GM12801 (cell line): ENCODE results near the gene CDCP1.

ENCODE experiments used
- TF ChIP-seq, protein P1 (sequence below): IDR thresholded peaks from one replicate; pipeline ENCODE4 v1.5.1; 2011; ENCODE audit warnings: control low read depth; ENCODE audit not compliant: insufficient read length; ENCODE audit errors: extremely low read depth

The CDCP1 gene

DNA sequence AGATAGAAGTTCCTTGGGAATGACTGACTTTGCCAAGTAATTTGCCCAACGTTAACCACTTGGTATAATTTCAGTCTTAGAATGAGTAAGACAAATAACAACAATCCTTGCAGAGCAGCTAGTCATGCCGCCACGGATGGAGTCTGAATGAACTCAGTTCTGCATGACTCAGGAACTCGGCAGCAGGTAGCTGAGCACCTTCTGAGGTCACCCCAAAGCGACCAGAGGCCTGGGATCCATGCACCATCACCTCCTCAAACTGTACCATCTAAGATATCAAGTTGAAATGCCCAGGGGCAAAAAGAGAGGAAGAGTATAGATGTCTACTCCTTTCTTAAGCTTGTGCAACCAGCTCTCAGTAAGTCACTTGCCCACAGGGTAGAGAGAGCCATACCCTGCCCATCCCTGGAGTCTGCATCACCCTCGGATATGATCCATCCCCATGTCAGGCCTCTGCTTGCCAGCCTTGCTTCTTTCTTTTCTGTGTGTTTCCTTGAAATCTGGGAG is 8.5 kb upstream of the CDCP1 start:
- TF ChIP-seq, protein P1, sequence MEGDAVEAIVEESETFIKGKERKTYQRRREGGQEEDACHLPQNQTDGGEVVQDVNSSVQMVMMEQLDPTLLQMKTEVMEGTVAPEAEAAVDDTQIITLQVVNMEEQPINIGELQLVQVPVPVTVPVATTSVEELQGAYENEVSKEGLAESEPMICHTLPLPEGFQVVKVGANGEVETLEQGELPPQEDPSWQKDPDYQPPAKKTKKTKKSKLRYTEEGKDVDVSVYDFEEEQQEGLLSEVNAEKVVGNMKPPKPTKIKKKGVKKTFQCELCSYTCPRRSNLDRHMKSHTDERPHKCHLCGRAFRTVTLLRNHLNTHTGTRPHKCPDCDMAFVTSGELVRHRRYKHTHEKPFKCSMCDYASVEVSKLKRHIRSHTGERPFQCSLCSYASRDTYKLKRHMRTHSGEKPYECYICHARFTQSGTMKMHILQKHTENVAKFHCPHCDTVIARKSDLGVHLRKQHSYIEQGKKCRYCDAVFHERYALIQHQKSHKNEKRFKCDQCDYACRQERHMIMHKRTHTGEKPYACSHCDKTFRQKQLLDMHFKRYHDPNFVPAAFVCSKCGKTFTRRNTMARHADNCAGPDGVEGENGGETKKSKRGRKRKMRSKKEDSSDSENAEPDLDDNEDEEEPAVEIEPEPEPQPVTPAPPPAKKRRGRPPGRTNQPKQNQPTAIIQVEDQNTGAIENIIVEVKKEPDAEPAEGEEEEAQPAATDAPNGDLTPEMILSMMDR = no peak

DNA sequence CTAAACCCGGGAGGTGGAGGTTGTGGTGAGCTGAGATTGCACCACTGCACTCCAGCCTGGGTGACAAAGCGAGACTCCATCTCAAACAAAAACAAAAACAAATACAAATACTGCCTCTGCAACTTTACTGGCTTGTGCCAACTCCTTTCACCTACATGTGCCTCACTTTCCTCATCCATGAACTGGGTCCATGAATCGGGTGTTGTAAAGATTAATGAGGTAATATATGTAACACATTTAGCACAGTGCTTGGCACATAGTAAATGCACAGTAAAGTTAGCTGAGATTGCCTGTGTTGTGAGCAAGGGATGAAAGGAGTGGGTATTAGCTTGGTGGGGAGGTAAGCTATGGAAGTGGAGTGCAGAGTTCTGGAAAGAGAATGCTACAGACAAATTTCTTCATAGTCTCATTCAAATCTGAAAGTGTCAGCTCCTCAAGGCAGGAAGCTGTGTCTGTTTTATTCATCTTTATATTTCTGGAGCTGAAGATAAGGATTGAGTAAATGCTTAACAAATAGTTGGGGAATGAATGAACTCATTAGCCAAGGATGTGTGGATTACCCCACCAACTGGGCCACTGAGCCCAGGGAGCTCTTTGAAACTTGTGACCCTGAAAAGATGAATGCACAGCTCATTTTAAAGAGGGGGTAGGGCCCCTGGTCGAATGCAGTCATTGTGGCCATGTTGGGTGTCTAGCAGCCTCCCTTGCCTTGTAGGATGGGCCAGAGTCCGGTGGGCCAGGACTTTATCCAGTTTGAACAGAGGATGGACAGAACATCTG is 7.7 kb upstream of the CDCP1 start:
- TF ChIP-seq, protein P1 = no peak

DNA sequence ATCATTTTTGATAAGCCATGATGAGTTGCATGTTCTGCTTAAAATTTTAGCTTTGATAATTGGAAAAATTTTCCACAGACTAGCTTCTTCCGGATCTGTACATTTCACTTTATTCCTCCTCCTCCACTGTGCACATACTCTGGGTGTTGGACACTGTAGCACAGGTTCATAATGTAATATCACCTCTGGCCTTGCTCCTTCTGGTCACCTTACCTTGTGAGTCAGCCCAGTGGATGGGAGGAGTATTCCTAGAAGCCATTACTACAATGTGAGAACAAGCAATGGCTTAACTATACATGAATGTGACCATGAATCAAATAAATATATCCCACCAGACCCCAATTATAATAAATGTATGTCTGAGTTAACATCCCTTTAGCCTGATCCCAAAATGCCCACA is 6.1 kb upstream of the CDCP1 start:
- TF ChIP-seq, protein P1 = no peak

DNA sequence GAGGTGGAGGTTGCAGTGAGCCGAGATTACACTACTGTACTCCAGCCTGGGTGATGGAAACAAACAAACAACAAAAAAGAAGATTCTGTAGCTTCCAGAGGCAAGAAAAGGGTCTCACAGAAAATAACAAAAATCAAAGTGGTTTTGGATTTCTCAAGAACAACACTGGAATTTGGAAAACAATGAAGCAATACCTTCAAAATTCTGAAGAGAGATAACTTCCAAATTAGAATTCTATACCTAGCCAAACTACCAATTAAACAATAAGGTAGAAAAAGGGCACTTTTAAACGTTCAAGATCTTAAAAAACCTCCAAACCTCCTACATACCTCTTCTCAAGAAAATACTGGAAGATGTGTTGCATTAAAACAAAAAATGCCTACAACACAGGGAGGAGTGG is 4.9 kb upstream of the CDCP1 start:
- TF ChIP-seq, protein P1 = no peak

DNA sequence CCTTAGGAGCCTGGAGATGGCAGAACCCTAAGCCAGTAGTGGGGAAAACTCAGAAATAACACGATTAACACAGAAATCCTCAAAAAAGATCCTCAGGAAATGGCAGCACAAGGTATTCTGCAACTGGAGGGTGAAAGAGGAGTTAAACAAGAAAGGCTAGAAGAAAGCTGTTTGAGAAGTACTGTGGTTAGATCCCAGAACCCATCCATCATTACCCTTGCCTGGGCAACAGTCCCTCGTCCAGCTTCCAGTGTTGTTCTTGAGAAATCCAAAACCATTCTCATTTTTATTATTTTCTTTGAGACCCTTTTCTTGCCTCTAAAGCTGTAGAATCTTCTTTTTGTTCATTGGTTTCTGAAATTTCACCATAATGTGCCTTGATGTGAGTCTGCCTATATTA is 2.7 kb upstream of the CDCP1 start:
- TF ChIP-seq, protein P1 = no peak

DNA sequence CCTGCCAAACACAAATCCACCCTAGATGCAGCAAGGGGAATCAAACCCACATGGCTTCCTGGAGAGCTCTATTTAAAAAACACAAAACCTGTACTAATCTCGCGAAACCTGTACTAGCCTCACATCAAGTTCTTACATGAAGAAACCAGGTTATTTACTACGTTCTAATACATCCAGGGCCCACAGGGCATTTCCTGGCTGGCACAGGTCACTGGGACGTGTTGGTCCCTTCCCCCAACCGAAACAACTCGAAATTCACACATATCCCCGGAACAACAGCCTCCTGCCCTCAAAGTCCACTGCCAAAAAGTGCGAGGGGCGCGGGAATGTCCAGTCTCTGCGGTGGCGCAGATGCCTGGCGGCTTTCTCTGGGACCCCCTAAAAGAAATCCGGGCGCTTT is 955 bp downstream of the CDCP1 start:
- TF ChIP-seq, protein P1 = no peak

DNA sequence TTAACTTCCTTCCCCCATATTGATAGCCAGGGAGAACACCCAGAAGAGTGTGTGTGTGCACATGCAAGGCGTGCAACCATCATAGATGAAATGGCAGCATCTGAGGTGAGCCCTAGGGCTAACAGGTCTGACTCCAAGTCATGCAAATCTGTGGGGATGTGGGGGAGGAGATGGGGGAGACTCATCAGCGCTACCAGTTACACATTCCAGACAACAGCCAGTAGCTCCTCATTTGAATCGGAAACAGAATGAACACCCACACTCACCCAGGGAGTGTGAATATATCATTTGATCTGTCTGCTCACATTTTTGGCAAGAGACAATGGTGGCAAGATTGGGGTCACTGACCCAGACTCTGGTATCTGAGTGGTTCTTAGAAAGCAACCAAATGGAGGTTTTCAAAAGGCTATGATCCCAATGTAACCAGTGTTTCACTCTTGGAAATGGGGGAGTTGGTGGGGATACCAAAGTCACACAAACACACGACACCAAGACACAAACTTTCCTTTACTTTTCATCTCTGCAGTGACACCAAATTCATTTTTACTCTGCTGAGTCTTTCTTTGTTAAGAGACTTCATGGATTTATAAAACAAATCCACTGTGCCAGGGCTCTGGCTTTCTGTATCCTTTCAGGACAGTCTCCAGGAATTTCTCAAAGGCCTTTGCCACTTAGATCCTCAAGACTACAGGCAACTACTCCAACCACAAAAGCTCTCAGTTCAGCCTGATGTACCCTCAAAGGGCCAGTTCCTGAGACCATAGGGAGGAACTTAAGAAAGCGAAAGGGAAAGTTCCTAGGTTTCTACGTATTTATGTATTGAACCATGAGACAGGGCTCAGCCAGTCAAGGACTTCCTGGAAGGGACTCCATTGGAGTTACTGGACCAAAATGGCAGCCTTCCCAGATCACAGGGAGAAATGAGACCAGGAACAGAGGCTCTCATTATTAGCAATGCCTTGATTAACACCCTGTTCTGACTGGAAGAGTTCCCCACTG is 2.2 kb downstream of the CDCP1 start:
- TF ChIP-seq, protein P1 = no peak
